Glutamatergic neuron (in vitro differentiated cells): ENCODE data around the gene EFNA5. TPM values are rescaled to one million over a fixed set of nuclear protein-coding genes. Genes with fewer than 3 reads are reported as not detected.

Source experiments
- DNase-seq: peaks from one replicate; pipeline ENCODE4 v3.0.0; 2022
- H3K27ac Mint-ChIP-seq: one replicate; pipeline ENCODE4 v1.8.0; 2020; ENCODE audit warnings: mild to moderate bottlenecking, mixed read lengths, inconsistent platforms; ENCODE audit not compliant: unreplicated experiment
- H3K27me3 Mint-ChIP-seq: one replicate; pipeline ENCODE4 v1.8.0; 2020; ENCODE audit warnings: mild to moderate bottlenecking, moderate library complexity, mixed read lengths, inconsistent platforms; ENCODE audit not compliant: unreplicated experiment
- H3K36me3 Mint-ChIP-seq: one replicate; pipeline ENCODE4 v1.8.0; 2020; ENCODE audit warnings: mild to moderate bottlenecking, mixed read lengths, inconsistent platforms; ENCODE audit not compliant: unreplicated experiment
- H3K4me1 Mint-ChIP-seq: one replicate; pipeline ENCODE4 v1.8.0; 2020; ENCODE audit warnings: mild to moderate bottlenecking, low read depth, mixed read lengths, inconsistent platforms; ENCODE audit not compliant: unreplicated experiment
- H3K4me3 Mint-ChIP-seq: one replicate; pipeline ENCODE4 v1.8.0; 2020; ENCODE audit warnings: mild to moderate bottlenecking, mixed read lengths, inconsistent platforms; ENCODE audit not compliant: unreplicated experiment
- H3K9me3 Mint-ChIP-seq: one replicate; pipeline ENCODE4 v1.8.0; 2020; ENCODE audit warnings: mild to moderate bottlenecking, moderate library complexity, mixed read lengths, inconsistent platforms; ENCODE audit not compliant: unreplicated experiment
- long read RNA-seq: library from polyadenylated mRNA; unstranded; transcript quantifications from one replicate; pipeline ENCODE4 v2.0.0, GENCODE V29; 2020; ENCODE audit not compliant: unreplicated experiment
- total RNA-seq: library from RNA; stranded (reverse); fragmentation: NEBNext Ultra II Directional; extraction: Animal tissue kit (Norgen Biotek cat#: 25700); gene quantifications from one replicate; pipeline ENCODE4 v1.2.1, GENCODE V29; 2021; ENCODE audit not compliant: unreplicated experiment
- TF ChIP-seq, protein P1 (sequence below): fragments of 200-600 bp; sonication (generic); IDR thresholded peaks from one replicate; pipeline ENCODE4 v1.5.0; 2021; ENCODE audit not compliant: partially characterized antibody, unreplicated experiment

The EFNA5 gene
- total RNA-seq = 158 TPM
- long read RNA-seq, partial matches to known transcripts = 0 of 85 reads
- long read RNA-seq, other reads (novel, unspliced or antisense) = 85 of 85 reads

DNA sequence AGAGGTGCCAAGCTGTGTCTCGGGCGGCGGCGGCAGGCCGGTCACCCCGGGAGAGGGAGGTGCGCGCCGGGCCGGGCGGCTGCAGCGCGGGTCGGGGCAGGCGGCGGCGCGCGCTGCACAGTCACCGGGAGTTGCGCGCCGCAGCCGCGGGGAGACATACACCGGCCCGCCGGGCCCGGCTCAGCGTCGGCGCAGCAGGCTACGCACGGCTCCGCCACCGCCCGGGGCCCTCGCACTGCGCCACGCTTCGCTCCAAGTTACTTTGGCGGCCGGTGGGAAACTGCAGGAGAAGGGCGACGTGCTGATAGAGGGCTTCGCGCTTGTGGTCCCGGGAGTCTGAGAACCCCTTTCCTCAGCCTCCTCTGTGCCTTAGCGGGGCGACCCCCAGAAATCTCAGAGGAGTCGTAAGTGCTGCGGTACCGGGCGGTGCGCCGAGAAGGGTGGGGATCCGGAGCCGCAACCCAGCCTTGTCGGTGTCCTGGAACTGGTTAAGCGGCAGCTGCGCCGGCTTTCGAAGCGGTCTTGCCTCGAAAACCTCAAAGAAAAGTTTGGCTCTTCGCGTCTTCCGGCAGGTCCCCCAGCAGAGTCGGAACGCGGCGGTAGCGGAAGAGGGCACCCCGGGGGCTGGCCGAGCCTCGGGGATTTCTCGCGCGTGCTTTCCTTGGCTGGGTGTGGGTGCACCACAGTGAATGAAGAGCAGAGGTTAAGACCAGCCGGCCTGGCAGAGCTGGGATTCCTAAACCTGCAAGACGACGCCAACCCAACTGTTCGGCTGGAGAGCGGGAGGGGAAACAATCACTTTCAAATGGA, at the start of gene EFNA5:
EFNA5 (minus strand) TSS at position 6 of the 810 bp plus-strand sequence.
- Mint-ChIP-seq H3K36me3 (no peaks in the 10 kb centered on the region), H3K27ac (peak within 1 kb of the TSS; percentile 97), H3K4me1 (peaks cover 26% of the 10 kb centered on the region), H3K9me3 (peaks cover 41% of the 10 kb centered on the region), H3K27me3 (peaks cover 32% of the 10 kb centered on the region), H3K4me3 (peak within 1 kb of the TSS; percentile 95)
- TF ChIP-seq, protein P1, sequence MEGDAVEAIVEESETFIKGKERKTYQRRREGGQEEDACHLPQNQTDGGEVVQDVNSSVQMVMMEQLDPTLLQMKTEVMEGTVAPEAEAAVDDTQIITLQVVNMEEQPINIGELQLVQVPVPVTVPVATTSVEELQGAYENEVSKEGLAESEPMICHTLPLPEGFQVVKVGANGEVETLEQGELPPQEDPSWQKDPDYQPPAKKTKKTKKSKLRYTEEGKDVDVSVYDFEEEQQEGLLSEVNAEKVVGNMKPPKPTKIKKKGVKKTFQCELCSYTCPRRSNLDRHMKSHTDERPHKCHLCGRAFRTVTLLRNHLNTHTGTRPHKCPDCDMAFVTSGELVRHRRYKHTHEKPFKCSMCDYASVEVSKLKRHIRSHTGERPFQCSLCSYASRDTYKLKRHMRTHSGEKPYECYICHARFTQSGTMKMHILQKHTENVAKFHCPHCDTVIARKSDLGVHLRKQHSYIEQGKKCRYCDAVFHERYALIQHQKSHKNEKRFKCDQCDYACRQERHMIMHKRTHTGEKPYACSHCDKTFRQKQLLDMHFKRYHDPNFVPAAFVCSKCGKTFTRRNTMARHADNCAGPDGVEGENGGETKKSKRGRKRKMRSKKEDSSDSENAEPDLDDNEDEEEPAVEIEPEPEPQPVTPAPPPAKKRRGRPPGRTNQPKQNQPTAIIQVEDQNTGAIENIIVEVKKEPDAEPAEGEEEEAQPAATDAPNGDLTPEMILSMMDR = no peak
- DNase-seq = peak; percentile 50

DNA sequence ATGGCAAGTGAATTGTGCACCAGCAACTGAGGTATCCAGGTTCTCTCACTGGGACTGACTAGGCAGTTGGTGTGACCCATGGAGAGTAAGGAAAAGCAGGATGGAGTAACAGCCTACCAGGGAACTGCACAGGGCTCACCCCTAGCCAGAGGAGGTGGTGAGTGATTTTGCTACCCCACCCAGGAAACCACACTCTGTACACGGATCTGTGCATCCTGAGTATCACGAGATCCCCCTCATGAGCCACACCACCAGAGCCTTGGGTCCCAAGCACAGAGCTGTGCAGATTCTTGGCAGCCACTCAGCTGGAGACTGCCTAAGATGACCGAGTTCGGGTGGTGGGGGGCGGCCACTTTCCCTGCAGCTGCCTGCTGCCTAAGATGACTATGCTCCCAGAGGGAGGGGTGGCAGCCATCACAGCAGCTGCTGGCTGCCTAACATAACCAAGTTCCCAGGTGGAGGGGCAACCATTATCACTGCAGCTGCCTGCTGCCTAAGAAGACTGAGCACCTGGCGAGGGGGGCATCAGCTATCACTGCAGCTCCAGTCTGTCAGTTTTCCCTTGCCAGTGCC, 48.4 kb upstream of the EFNA5 start:
- H3K4me1 Mint-ChIP-seq = no peaks in the 10 kb centered on the region
- peaks cover 9% of the 10 kb centered on the region for H3K9me3 Mint-ChIP-seq
- no peak for DNase-seq
- H3K27ac Mint-ChIP-seq = no peak overlapping the region
- no peak overlapping the region for H3K4me3 Mint-ChIP-seq
- H3K36me3 Mint-ChIP-seq = peaks cover 39% of the 10 kb centered on the region
- H3K27me3 Mint-ChIP-seq = peaks cover 2% of the 10 kb centered on the region
- TF ChIP-seq, protein P1 = no peak

DNA sequence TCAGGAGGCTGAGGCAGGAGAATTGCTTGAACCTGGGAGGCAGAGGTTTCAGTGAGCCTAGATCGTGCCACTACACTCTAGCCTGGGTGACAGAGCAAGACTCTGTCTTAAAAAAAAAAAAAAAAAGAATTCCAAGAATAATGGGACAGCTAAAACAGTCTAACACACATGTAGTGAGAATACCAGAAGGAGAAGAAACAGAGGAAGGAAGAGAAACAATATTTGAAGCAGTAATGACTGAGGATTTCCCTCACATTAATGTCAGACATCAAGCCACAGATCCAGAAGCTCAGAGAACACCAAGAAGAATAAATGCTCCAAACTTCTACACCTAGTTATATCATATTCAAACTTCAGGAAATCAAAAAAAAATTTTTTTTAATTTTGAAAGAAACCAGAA, 47.1 kb upstream of the EFNA5 start:
- Mint-ChIP-seq H3K36me3 (peaks cover 36% of the 10 kb centered on the region), H3K4me3 (no peak overlapping the region), H3K4me1 (no peaks in the 10 kb centered on the region), H3K27me3 (peaks cover 2% of the 10 kb centered on the region), H3K27ac (no peak overlapping the region), H3K9me3 (peaks cover 9% of the 10 kb centered on the region)
- TF ChIP-seq, protein P1 = no peak
- DNase-seq = no peak

DNA sequence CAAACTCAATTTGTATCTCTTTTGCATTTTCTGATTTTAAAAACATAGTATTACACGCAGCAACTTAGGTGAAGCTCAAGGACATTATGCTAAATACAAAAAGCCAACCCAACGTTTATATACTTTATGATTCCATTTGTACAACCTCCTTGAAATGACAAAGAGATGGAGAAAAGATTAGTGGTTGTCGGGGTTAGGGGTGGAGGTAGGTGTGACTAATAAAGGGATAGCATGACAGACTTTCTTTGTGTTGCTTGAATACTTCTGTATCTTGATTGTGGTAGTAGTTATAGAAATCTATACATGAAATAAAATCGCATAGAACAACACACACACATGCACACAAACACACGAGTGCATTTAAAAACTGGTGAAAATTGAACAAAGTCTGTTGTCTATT, 42.5 kb upstream of the EFNA5 start:
- H3K9me3 Mint-ChIP-seq = no peaks in the 10 kb centered on the region
- H3K4me3 Mint-ChIP-seq = no peak overlapping the region
- no peak overlapping the region for H3K27ac Mint-ChIP-seq
- peaks cover 6% of the 10 kb centered on the region for H3K36me3 Mint-ChIP-seq
- TF ChIP-seq, protein P1 = no peak
- H3K4me1 Mint-ChIP-seq = no peaks in the 10 kb centered on the region
- DNase-seq = no peak
- no peaks in the 10 kb centered on the region for H3K27me3 Mint-ChIP-seq

DNA sequence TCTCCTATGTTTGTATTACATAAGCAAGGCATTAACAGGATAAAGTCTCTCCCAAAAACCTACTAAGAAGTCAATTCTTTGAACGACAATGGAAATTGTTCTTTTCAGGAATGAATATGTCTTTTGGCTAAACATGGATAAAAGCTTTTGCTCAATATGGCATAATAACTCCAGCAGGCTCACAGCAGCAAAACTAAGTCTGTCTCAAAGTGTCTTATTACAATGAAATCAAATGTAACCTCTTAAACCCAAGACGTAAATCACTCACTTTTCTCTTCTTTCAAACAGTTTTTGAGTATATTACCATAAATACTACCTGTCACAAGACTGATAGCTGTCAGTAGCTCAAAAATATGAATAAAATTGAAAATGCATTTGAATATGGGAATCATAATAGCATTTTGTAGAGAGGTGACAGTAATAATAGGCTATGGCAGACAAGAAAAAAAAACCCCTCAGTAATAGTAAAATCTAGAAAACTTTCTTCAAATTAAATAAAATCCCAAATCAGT, 41.7 kb upstream of the EFNA5 start:
- H3K27ac Mint-ChIP-seq = no peak overlapping the region
- no peaks in the 10 kb centered on the region for H3K27me3 Mint-ChIP-seq
- no peaks in the 10 kb centered on the region for H3K9me3 Mint-ChIP-seq
- TF ChIP-seq, protein P1 = no peak
- H3K4me1 Mint-ChIP-seq = no peaks in the 10 kb centered on the region
- H3K36me3 Mint-ChIP-seq = peaks cover 6% of the 10 kb centered on the region
- H3K4me3 Mint-ChIP-seq = no peak overlapping the region
- DNase-seq = no peak
